Hematopoietic multipotent progenitor cell treated with erythropoietin and hydrocortisone succinate and interleukin-3 and kit ligand, for 17 days (in vitro differentiated cells): Measurements from ENCODE around the gene LRIF1.
A peak's percentile ranks its signal among the peaks of the same experiment; 100 is the strongest.
"Not testable (repeated sequence)": the region's sequence is repeated elsewhere in the genome, so short reads cannot be mapped to it uniquely, and the experiment has no call there.

Experiments
- DNase-seq: peaks from one replicate; pipeline ENCODE4 v3.0.0-alpha.2; 2015; ENCODE audit warnings: low spot score

Gene LRIF1, protein sequence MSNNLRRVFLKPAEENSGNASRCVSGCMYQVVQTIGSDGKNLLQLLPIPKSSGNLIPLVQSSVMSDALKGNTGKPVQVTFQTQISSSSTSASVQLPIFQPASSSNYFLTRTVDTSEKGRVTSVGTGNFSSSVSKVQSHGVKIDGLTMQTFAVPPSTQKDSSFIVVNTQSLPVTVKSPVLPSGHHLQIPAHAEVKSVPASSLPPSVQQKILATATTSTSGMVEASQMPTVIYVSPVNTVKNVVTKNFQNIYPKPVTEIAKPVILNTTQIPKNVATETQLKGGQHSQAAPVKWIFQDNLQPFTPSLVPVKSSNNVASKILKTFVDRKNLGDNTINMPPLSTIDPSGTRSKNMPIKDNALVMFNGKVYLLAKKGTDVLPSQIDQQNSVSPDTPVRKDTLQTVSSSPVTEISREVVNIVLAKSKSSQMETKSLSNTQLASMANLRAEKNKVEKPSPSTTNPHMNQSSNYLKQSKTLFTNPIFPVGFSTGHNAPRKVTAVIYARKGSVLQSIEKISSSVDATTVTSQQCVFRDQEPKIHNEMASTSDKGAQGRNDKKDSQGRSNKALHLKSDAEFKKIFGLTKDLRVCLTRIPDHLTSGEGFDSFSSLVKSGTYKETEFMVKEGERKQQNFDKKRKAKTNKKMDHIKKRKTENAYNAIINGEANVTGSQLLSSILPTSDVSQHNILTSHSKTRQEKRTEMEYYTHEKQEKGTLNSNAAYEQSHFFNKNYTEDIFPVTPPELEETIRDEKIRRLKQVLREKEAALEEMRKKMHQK

DNA sequence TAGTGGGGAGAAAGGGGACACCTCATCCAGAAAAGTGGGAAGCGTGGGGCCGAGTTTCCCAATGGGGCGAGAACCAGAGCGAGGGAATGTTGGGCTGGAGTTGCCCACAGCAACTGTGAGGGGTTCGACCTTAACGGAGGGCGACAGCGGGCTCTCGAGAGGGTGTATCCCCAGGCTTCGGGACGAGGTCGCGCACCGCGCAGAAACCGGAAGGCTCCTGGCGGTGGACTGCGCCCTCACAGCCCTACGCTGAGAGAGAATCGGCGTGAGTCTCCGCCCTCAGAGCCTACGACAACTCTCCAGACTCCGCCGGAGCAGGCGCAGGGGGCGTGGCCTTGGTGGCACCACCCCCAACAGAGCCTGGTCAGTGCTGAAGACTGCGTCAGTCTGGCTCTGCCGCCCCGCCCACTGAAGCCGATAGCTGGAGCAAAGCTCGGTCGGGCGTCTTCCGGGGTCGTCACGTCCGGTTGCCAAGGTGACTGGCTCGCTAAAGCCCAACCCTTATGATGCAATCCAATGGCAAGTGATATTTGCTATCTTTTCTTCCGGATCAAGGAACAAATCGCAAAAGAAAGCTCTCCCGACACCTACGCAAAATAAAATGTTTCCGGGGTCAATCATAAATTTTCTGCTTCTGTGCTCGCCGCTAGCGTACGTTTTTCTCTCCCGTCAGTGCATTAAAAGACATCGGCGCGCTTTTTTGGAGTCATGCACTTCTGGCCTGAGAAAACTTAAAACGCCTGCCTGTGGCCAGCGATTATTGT is at the start of gene LRIF1:
Gene LRIF1, minus strand, starts transcription at position 232 of the 764 bp plus-strand sequence. CDS start 234 bp downstream, outside the sequence.
- DNase-seq = peak; percentile 98

- no peak for DNase-seq
Observed at GRCh38 chr1:111008031-111008430, 44.3 kb upstream of the LRIF1 start.

DNA sequence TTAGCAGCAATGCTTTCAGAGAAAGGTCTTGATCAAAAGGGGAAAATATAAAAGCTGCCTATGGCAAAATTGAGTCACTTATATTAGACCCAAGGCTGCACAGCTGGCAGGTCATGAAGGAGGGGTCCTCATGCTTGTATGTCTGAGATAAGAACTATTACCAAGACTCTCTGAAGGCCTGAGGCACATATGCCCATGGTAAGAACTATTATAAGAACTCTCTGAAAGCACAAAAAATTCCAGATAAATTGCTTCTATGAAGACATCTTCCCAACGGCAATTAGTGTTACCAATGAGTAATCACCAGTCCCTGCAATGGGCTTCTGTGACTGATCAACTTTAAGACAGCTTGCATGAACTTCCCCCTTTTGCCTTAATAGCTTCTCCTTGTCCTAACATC is 42.8 kb upstream of the LRIF1 start:
- no peak for DNase-seq

- DNase-seq = not testable (repeated sequence)
Observed at GRCh38 chr1:110999607-111000006, 35.9 kb upstream of the LRIF1 start.

DNA sequence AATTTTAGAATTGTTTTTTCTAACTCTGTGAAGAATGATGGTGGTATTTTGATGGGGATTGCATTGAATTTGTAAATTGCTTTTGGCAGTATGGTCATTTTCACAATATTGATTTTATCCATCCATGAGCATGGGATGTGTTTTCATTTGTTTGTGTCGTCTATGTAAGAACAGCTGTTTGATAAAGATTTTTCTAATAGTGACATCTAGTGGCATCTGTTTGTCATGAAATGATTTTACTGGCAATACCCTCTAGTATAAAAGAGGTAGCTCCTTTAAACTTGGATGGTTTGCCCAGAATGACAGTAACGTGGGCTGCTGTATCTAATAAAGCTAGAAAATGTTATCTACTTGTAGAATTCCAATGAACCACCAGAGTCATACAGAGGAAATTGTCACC is 28.6 kb upstream of the LRIF1 start:
- DNase-seq = peak; percentile 44

DNA sequence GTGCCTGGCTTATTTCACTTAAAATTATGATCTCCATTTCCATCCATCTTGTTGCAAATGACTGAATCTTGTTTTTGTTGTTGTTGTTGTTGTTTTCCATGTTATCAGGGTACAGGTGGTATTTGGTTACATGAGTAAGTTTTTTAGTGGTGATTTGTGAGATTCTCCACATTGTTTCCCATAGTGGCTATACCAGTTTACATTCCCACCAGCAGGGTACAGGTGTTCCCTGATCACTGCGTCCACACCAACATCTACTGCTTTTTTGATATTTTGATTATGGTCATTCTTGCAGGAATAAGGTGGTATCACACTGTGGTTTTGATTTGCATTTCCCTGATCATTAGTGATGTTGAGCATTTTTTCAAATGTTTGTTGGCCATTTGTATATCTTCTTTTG is 27.6 kb upstream of the LRIF1 start:
- DNase-seq = not testable (repeated sequence)

- no peak for DNase-seq
Observed at GRCh38 chr1:110990541-110990940, 26.8 kb upstream of the LRIF1 start.

DNA sequence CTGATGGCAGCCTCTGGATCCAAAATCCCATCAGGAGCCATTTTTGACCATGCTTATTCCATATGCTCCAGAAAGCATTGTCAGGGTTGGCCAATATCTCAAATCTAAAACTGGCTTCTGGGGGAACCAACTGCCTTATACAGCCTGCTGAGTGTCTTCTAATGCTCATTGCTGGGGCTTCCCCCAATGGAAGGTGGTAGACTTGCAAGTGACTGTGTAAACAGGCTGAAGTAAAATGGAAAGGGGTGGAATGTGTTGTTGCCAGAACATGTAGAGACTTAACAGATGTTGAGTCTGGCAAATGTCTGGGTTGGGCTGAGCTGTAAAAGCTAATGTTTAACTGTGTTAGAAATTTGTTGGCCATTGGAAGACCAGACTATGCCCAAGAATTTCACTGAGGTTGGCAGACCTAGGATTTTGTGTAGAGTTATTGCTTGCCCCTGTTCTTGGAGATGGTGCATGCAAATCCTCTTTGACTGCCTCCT is 22.7 kb upstream of the LRIF1 start:
- no peak for DNase-seq

GRCh38 chr1:110982320-110982719 is 18.6 kb upstream of the LRIF1 start:
- DNase-seq = no peak

- DNase-seq = no peak
Observed at GRCh38 chr1:110979154-110979553, 15.4 kb upstream of the LRIF1 start.

GRCh38 chr1:110976089-110976488 is 12.4 kb upstream of the LRIF1 start:
- DNase-seq = no peak

GRCh38 chr1:110975265-110975664 is 11.5 kb upstream of the LRIF1 start:
- no peak for DNase-seq

DNA sequence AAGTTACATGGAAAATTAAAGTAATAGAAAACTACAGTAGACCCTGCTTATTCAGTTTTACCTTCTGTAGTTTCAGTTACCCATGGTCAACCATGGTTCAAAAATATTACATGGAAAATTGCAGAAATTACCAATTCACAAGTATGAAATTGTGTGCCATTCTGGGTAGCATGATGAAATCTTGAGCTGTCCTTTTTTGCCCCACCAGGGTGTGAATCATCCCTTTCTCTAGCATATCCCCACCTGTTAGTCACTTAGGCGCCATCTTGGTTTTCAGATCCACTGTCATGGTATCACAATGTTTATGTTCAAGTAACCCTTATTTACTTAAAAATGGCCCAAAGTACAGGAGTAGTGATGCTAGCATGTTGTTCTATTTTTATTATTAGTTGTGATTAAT is 3.5 kb upstream of the LRIF1 start:
- no peak for DNase-seq

DNA sequence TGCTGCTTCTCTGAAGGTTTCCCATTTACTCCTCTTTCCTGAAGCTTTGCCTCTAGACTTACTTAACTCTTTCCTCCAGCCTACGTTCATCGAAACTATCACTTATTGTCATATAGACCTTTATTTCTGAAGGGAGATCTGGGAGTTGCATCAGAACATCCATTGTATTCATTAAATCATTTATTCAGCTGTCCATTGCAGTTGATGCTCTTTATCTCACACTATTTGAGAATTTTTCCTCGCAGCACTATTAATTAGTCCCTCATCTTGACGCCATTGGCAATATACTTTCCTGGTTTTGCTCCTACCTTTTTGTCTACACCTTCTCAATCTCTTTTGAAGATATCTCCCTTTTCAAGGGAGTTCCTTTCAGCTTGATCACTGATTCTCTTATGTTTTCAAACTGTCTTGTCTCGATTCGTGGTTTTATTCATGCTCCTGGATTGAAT is 757 bp upstream of the LRIF1 start:
- no peak for DNase-seq

DNA sequence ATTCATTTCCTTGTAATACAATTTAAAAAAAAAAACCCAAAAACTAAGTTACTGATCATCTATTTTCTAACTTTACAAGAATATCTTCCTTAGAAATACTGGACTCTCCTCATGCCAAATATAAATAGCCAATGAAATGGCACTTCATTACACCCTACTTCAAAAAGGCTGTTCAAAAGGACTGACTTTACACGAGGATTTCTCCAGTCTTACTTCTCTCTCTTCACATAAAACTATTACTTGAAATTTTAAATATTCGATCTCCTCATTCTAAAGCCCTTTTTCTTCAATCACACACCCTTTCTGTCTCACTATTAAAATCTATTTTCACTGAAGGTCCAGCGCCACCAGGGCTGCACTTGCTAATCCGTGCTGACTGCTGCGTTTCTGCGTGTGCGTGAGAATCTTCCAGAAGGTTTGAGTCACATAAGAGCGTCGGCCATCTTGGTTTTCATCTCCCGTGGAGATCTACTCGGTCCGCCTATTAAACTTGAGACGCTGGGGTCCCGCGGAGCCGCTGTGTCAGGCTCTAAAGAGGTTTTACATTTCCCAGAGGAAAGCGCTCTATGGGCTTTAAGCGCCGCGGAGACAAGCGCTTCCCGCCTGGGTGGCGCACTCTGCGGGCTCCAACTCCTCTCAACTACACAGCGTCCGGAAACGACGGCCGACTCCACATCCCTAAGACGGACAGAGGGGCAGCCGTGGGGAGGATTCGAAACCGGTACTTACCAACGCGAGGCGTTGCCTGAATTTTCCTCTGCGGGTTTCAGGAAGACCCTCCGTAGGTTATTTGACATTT is 631 bp downstream of the LRIF1 start:
- DNase-seq = peak; percentile 84

GRCh38 chr1:110961902-110962301 is 1.8 kb downstream of the LRIF1 start:
- no peak for DNase-seq

GRCh38 chr1:110960777-110961420 is 2.8 kb downstream of the LRIF1 start:
- DNase-seq = no peak

DNA sequence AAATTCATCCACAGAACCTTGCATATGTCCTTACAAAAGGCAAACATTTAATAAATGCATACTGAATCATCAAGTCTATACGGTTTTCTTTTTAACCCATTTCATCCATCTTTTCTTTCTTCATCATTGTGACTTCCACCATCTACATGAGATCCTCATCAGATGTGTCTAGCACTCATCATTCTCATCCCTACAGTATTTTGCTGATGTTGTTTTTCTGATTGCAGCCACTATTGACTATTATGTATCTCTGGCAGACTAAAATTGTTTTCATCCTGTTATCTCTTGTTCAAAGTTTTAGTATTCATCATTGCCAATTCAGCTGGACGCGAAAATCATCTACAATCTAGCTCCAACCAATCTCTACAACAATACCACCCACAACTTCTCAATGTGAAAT is 5.9 kb downstream of the LRIF1 start:
- DNase-seq = no peak

DNA sequence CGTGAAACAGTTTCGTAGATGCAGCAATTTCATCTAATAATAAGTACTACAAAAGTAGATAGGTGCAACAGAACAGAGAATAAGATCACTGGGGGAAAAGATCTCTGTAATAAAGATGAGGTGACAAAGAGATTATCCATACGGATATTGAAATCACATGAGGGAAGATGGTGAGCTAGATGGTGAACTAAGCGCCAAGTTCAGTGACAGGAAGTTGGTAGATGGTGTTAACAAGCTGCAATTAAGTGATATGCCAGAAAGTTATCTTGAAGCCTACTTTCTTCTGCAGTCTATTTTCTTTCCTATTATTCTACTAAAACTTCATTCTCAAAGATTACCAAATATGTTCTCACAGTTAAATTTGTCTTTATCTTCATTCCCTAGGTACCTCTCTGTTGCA is 7.1 kb downstream of the LRIF1 start:
- no peak for DNase-seq

- no peak for DNase-seq
Observed at GRCh38 chr1:110953031-110953430, 10.7 kb downstream of the LRIF1 start.

DNA sequence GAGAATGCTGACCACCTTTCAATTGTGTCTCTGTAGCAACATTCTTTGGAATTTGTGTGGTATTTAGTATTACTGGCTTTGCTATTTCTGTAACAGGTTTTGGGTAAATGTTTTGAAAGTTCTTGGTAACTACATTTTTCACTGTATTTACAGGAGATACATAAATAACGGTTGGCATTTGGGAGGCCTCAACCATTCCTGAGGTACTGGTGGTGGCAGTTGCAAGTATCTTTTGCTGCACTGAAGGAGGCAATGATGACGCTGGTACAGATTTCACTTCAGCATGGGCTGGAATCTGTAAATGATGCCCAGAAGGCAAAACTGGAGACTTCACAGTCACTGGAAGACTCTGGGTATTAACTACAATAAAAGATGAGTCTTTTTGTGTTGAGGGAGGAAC is 11.7 kb downstream of the LRIF1 start:
- DNase-seq = no peak
